Measurements from ENCODE around the gene ETAA1.

The ETAA1 gene

GRCh38 chr2:67457699-67458098 is 60.6 kb downstream of the ETAA1 start:
- POLR2A ChIA-PET (ENCODE audit: low non-redundant PET), result no interaction called here
- CTCF ChIA-PET, result no interaction called here
- TF ChIP-seq CTCF (conservative IDR thresholded peaks at IDR 0.05; ENCODE audit: low read depth), result no peak
- no peak overlapping the region for H3K27ac ChIP-seq
- peak; percentile 23 for DNase-seq (ENCODE audit: low spot score)

DNA sequence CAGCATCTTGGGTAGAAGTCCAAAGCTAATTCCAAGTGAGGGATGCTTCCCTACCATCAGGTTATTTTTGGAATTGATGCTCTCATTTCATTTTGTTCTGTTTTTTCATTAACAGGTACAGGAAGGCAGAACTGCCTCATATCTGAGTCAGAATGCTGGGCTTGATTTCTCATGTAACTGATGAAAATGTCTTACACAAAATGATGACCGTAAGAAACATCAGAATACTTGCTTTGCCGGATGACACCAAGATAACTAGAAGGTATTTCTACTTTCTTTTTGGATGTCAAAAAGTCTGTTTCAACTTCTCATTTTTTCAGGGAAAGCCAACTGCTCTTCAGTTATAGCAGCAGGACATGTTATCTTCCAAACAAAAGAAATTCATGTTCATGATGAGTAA is 62.6 kb downstream of the ETAA1 start:
- H3K27ac ChIP-seq, result no peak overlapping the region
- no peak for DNase-seq (ENCODE audit: low spot score)
- TF ChIP-seq CTCF (conservative IDR thresholded peaks at IDR 0.05; ENCODE audit: low read depth), result no peak
- ChIA-PET POLR2A (ENCODE audit: low non-redundant PET) (no interaction called here), CTCF (no interaction called here)
